MM.1S (cell line): ENCODE results near the gene ITSN1.

Experiments used
- CTCF ChIP-seq: fragments of 300-600 bp; sonication (generic); IDR thresholded peaks from 2 replicates; pipeline ENCODE4 v1.5.1; 2016; ENCODE audit warnings: antibody characterized with exemption, low read length, mixed read lengths
- EZH2 ChIP-seq: fragments of 300-600 bp; sonication (generic); optimal IDR thresholded peaks from 2 replicates; pipeline ENCODE3; 2017; ENCODE audit warnings: low read depth, mild to moderate bottlenecking, antibody characterized with exemption, low read length, mixed read lengths

DNA sequence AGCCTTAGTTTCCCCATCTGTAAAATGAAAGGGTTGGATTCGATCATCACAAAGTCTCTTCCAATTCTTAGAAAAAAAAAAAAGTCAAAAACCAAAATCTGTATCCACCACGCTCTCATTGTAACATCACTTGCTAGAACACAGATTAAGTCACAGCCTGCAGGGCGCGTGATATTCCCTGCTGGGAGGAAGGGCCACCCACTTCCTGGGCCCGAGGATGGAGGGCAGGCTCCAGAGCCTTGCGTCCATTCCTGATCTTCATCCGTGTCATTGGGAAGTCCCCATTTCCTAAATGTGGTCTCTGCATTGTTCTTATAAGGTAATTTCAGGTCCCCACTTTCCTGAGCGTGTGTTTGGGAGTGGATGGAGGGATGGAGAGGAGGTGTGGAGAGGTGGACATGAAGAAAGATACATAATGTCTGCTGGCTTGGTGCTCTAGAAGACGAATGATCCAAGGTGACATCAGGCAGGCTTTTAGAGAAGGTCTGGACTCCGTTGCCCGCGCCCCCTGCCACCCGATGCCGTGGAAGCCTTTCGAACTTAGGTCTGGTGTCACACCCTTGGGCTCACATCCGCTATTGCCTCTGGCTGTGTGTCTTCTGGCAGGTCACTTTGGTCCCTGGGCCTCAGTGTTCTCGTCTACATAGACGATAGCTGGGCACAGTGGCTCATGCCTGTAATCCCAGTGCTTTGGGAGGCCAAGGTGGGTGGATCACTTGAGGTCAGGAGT lies 217.2 kb downstream of the ITSN1 start:
- TF ChIP-seq CTCF: no peak
- TF ChIP-seq EZH2: no peak
